ENCODE measurements around the gene PLCH2.
"Not testable (repeated sequence)": the region's sequence is repeated elsewhere in the genome, so short reads cannot be mapped to it uniquely, and the experiment has no call there.

The PLCH2 gene, protein sequence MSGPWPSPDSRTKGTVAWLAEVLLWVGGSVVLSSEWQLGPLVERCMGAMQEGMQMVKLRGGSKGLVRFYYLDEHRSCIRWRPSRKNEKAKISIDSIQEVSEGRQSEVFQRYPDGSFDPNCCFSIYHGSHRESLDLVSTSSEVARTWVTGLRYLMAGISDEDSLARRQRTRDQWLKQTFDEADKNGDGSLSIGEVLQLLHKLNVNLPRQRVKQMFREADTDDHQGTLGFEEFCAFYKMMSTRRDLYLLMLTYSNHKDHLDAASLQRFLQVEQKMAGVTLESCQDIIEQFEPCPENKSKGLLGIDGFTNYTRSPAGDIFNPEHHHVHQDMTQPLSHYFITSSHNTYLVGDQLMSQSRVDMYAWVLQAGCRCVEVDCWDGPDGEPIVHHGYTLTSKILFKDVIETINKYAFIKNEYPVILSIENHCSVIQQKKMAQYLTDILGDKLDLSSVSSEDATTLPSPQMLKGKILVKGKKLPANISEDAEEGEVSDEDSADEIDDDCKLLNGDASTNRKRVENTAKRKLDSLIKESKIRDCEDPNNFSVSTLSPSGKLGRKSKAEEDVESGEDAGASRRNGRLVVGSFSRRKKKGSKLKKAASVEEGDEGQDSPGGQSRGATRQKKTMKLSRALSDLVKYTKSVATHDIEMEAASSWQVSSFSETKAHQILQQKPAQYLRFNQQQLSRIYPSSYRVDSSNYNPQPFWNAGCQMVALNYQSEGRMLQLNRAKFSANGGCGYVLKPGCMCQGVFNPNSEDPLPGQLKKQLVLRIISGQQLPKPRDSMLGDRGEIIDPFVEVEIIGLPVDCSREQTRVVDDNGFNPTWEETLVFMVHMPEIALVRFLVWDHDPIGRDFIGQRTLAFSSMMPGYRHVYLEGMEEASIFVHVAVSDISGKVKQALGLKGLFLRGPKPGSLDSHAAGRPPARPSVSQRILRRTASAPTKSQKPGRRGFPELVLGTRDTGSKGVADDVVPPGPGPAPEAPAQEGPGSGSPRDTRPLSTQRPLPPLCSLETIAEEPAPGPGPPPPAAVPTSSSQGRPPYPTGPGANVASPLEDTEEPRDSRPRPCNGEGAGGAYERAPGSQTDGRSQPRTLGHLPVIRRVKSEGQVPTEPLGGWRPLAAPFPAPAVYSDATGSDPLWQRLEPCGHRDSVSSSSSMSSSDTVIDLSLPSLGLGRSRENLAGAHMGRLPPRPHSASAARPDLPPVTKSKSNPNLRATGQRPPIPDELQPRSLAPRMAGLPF (N-terminal part only)

GRCh38 chr1:2476061-2476999, at the start of gene PLCH2:
TSS of gene PLCH2 (plus strand) at chr1:2476289. CDS start at chr1:2476589, 300 bp downstream.
- no peak for DNase-seq

DNA sequence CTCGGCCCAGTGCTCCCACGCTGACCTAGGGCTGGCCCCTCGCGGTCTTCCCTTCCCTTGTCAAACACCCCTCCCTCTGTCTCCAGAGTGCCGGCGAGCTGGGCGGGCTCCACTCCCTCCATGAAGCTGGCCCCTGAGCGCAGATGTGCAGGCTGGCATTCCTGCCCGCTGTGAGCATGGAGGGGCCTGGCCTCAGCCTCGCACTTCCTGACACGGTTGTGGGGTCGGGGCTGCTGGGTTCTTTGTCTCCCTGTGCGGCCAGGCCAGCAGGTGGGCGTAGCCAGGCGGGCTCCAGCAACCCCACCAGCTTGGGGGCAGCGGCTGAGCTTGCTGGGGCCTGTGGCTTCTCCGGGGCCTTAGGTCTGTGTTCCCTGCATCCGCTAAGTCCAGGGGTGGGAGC, 49.5 kb upstream of the PLCH2 start:
- no peak for DNase-seq

DNA sequence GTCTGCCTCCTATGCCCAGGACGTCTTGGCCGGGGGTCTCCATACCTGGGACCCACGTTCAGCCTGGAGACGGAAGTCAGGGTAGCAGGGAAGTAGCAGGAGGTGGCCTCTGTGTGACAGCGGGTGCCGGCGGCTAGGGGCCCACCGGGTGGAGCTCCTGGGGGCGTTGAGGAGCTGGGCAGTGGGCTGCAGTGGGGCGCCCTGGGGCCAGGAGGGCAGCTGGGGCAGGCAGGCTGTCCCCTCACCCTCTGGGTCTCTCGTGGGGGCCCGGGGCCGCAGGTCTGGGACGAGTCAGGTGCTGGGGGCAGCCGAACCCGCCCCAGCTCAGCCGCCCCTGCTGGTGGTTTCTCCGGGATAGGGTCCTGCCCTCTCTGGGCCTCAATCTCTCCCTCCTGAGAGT, 49.0 kb upstream of the PLCH2 start:
- DNase-seq: no peak

DNA sequence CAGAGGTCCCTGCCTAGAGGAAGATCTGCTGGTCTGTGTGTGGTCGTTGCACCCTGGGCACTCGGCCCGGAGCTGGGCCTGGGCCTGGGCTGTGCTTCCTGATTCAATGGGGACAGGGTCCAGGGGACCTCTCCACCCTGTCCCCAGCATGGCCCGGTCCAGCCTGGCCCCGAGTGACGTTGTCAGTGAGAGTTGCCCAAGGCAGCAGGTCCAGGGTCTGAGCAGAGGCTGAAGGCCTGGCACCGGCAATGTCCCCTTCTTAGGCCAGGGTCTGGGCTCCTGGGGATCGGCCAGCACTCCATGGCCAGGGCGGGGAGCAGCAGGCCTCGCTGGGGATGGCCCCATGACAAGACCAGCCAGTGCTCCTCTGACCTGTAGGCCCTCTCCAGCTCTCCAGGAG, 48.1 kb upstream of the PLCH2 start:
- no peak for DNase-seq

DNA sequence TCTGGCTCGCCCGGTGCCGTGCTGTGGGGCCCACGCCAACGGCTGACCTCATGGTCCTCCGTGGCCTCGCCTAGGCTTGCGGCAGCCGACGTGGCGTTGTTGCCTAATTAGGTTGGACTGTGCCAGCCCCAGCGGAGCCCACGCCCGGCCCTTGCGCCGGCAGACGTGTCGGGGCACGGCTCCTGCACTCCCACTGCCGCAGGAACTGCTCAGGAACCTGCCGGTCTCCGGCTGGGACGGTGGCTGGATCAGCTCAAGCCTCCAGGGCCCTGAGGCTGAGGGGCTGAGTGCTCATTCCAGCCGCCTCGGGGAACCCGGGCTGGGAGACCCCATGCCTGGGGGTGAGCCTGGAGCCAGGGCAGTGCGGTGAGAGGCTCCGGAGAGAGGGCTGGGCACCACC, 47.6 kb upstream of the PLCH2 start:
- DNase-seq: no peak

GRCh38 chr1:2429780-2430591, 46.1 kb upstream of the PLCH2 start:
- DNase-seq: peak; percentile 32 to 36

DNA sequence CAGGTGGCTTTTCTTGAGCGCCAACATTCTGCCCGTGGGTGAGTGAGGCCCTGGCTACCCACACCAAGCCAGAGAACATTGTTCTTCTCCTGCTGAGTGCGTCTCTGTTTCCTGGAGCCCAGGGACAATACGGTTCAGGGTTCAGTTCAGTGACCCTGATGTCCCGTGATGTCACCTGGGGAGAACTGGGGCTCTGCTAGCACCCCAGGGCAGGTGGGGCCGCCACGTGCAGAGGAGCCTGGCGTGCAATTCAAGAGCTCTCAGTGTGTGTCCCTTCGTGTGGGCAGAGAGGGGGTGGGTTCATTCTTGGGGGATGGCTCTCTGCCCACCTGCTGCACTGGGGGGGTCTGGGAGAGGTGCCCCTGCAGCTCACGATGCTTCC, 45.5 kb upstream of the PLCH2 start:
- DNase-seq: no peak

DNA sequence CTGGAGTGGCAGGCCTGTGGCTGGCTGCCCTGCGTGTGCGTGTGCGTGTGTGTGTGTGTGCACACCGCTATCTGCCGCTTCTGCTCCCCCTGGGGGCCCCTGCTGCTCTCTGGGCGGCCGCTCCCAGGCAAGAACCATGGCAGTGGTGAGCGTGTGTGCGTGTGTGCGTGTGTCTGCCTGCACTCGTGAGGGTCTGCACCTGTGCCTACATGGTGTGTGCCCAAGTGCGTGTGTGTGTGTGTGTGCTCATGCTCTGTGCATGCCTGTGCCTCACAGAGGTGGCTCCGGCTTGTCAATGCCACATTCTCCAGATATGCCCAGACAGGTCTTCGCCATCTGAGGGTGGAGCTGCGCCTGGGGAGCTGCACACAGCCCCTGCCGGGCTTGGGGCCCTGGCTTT, 45.0 kb upstream of the PLCH2 start:
- no peak for DNase-seq

- no peak for DNase-seq
These were observed 44.6 kb upstream of the PLCH2 start for GRCh38 chr1:2431518-2431917.

DNA sequence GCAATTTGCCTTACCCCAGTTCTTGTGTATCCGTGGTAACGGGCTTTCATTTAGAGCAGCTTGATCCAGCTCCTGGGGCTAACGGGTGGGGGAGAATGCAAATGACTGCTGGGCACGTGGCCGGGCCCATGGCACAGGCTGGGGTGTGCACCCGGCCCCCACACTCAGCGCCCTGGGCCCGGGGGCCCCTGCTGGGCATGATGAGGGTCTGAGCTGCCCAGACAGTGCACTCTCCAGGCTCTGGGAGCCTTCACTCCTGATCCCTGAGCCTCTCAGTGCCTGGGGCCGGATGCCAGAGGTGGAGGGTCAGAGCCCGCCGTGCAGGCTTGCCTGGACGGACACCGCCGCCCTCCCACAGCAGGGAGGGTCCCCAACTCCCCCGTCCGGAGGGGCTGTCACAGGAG, 43.6 kb upstream of the PLCH2 start:
- no peak for DNase-seq

DNA sequence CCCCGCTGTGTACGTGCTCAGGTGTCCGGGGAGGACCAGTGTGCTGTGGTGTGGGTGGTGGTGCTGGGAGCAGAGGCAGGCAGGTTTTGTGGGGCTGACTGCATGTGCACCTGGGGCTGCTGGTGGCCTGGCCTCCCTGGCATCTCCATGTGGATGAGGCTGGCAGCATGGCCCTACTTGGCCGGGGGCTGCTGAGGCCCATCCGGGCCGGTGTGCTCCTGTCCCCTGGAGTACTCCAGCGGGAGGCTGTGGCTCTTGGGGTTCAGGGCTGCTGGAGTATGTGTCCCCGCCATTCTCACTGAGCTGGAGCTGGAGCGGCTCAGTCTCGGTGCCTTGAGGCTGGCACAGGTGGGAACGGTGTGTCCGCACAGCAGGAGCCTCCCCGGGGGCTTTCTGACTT, 42.9 kb upstream of the PLCH2 start:
- no peak for DNase-seq

GRCh38 chr1:2433936-2434655, 42.0 kb upstream of the PLCH2 start:
- no peak for DNase-seq

DNA sequence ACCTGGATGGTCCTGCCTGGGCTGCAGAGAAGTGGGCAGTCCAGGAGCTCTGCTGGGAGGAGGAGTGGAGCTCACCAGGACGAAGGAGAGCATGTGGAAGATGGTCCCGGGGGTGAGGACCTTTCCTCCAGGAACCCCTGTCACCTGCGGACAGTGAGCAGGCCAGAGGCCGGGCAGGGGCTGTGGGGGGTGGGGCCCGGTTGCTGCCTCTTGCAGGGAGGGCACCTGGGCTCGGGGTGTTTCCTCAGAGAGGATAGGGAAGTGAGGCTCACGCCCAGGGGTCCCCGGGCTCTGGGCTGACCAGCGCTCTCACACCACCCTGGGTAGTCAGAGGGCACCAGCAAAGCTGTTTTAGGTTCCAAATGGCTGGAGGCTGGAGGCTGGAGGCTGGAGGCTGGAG, 41.0 kb upstream of the PLCH2 start:
- DNase-seq: no peak

- DNase-seq: no peak
These were observed 40.2 kb upstream of the PLCH2 start for GRCh38 chr1:2435746-2436355.

GRCh38 chr1:2436876-2437275, 39.2 kb upstream of the PLCH2 start:
- DNase-seq: no peak

- DNase-seq: no peak
These were observed 38.5 kb upstream of the PLCH2 start for GRCh38 chr1:2437617-2438016.

DNA sequence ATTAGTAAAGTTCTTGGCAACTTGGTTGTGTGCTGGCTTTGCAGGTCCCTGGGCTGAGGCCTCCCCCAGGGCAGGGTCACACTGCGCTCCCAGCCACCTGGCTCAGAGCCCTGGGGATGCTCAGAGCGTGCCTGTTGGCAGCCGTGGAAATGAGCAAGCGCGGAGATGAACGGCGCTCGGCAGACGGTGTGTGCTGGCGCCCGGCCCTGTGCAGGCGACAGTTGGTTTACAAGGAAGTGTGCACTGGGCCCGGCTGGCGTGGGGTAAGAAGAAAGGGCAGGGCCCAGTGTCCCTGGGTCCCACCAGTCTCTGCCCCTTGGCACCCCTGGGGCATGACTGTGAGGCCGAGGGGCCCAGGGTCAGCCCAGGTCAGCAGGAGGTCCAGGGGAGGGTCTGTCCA, 38.1 kb upstream of the PLCH2 start:
- no peak for DNase-seq

- no peak for DNase-seq
These were observed 37.4 kb upstream of the PLCH2 start for GRCh38 chr1:2438641-2439040.

DNA sequence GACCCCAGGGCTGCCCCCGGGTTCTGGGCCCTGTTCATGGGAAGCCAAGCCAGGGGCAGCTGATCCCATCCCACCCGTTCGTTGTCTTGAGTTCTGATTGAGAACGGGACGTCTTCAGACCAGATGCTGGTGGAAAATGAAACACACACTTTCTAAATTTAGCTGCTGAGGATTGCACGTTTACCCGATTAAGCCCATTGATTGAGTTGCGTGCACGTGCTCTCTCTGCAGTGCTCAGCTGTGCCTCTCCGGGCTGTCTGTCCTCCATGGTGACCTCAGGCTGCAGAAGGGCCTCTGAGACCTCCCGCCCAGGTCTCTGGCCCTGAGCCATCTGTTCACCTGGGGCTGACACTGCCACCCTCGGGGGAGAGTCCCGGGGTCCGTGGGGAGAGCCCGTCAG, 36.7 kb upstream of the PLCH2 start:
- DNase-seq: no peak

DNA sequence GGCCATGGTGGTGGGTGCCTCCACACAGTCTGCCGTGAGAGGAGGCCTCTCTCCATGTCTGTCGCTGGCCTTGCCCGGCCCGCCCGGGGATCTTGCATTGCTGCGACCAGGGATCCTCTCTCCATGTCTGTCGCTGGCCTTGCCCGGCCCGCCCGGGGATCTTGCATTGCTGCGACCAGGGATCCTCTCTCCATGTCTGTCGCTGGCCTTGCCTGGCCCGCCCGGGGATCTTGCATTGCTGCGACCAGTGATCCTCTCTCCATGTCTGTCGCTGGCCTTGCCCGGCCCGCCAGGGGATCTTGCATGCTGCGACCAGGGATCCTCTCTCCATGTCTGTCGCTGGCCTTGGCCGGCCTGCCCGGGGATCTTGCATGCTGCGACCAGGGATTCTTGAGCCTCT, 35.7 kb upstream of the PLCH2 start:
- DNase-seq: not testable (repeated sequence)
